Spinal cord (tissue), 10 donors: Measurements from ENCODE around the gene CRACDL. TPM values are rescaled to one million over a fixed set of nuclear protein-coding genes. Genes with fewer than 3 reads are reported as not detected.

Experiments used
- DNase-seq, 6 donors: peaks; one replicate each; pipeline versions ENCODE4 v3.0.0 to v3.0.0-alpha.2; 2013 to 2015; ENCODE audit warnings: low spot score in 6 of 6, low read depth in 4 of 6
- H3K27ac ChIP-seq: one replicate; pipeline ENCODE4 v1.5.1; 2013; ENCODE audit warnings: low read depth, low read length, control low read depth
- H3K27me3 ChIP-seq: one replicate; pipeline ENCODE4 v1.6.1; 2013; ENCODE audit warnings: low read length; ENCODE audit not compliant: control insufficient read depth, insufficient read depth
- H3K36me3 ChIP-seq: one replicate; pipeline ENCODE4 v1.6.1; 2013; ENCODE audit warnings: low read length; ENCODE audit not compliant: control insufficient read depth, insufficient read depth
- H3K4me1 ChIP-seq: one replicate; pipeline ENCODE4 v1.6.1; 2013; ENCODE audit warnings: low read length; ENCODE audit not compliant: control insufficient read depth, insufficient read depth
- H3K4me3 ChIP-seq: one replicate; pipeline ENCODE4 v1.5.1; 2013; ENCODE audit warnings: low read depth, low read length, control low read depth
- H3K9me3 ChIP-seq: one replicate; pipeline ENCODE4 v1.6.1; 2013; ENCODE audit warnings: low read length; ENCODE audit not compliant: control insufficient read depth, insufficient read depth
- WGBS: methylation state at CpG from one replicate; pipeline ENCODE4 v1.1.5; 2013; ENCODE audit warnings: missing lambda C conversion rate; ENCODE audit not compliant: insufficient coverage; 5-methylcytosine and 5-hydroxymethylcytosine counted together
- polyA plus RNA-seq, 2 donors: library from polyadenylated mRNA; unstranded; fragments of 120-200 nt; gene quantifications; one replicate each; pipeline ENCODE4 v1.2.1, GENCODE V29; 2013; ENCODE audit not compliant: insufficient read length in 2 of 2
- total RNA-seq, 2 donors: library from RNA; depleted of rRNA in 1 of 2; stranded (reverse); fragments of 120-200 nt in 1 of 2; fragments of >200 nt in 1 of 2; gene quantifications; one replicate each; pipeline versions ENCODE4 v1.2.3 to v1.2.4, GENCODE V29; 2013 to 2014
- donor health status: healthy.

Gene CRACDL
- total and polyA plus RNA-seq, 4 donors: 1.9 to 3.9 (median 2.4) TPM

- no peak overlapping the region for H3K27ac ChIP-seq
- WGBS: no CpG with 5 or more reads among the region's 1 CpG
- H3K36me3 ChIP-seq: no peaks in the 10 kb centered on the region
- H3K9me3 ChIP-seq: peaks cover 7% of the 10 kb centered on the region
- no peak for DNase-seq
- no peaks in the 10 kb centered on the region for H3K27me3 ChIP-seq
- H3K4me3 ChIP-seq: no peak overlapping the region
- H3K4me1 ChIP-seq: peaks cover 28% of the 10 kb centered on the region
Observed at GRCh38 chr2:98777710-98778109, 158.3 kb downstream of the CRACDL start.

GRCh38 chr2:98777076-98777475, 158.9 kb downstream of the CRACDL start:
- 97% methylated on average over 4 of the region's 6 CpGs for WGBS
- Histone ChIP-seq H3K4me3 (no peak overlapping the region), H3K4me1 (peaks cover 32% of the 10 kb centered on the region), H3K27ac (no peak overlapping the region), H3K9me3 (peaks cover 3% of the 10 kb centered on the region), H3K27me3 (no peaks in the 10 kb centered on the region), H3K36me3 (no peaks in the 10 kb centered on the region)
- no peak for DNase-seq

- peaks cover 34% of the 10 kb centered on the region for H3K4me1 ChIP-seq
- peak in 1 of 6 donors; percentile 56 for DNase-seq
- H3K36me3 ChIP-seq: no peaks in the 10 kb centered on the region
- no peak overlapping the region for H3K4me3 ChIP-seq
- no CpG with 5 or more reads among the region's 1 CpG for WGBS
- no peaks in the 10 kb centered on the region for H3K9me3 ChIP-seq
- H3K27ac ChIP-seq: peak overlapping the region; percentile 12
- no peaks in the 10 kb centered on the region for H3K27me3 ChIP-seq
Observed at GRCh38 chr2:98776136-98776535, 159.9 kb downstream of the CRACDL start.

GRCh38 chr2:98775146-98775986, 160.7 kb downstream of the CRACDL start:
- Histone ChIP-seq H3K27ac (peak overlapping the region; percentile 17), H3K4me1 (peaks cover 34% of the 10 kb centered on the region), H3K27me3 (no peaks in the 10 kb centered on the region), H3K4me3 (no peak overlapping the region), H3K9me3 (no peaks in the 10 kb centered on the region), H3K36me3 (no peaks in the 10 kb centered on the region)
- peak in 3 of 6 donors; percentile 67 to 92 (median 89) for DNase-seq
- 38% methylated on average over 20 of the region's 20 CpGs for WGBS

GRCh38 chr2:98773907-98774306, 162.1 kb downstream of the CRACDL start:
- no peaks in the 10 kb centered on the region for H3K9me3 ChIP-seq
- no peaks in the 10 kb centered on the region for H3K36me3 ChIP-seq
- no peak for DNase-seq
- H3K4me1 ChIP-seq: peaks cover 44% of the 10 kb centered on the region
- no peak overlapping the region for H3K4me3 ChIP-seq
- H3K27ac ChIP-seq: no peak overlapping the region
- WGBS: no CpG with 5 or more reads among the region's 4 CpGs
- no peaks in the 10 kb centered on the region for H3K27me3 ChIP-seq

DNA sequence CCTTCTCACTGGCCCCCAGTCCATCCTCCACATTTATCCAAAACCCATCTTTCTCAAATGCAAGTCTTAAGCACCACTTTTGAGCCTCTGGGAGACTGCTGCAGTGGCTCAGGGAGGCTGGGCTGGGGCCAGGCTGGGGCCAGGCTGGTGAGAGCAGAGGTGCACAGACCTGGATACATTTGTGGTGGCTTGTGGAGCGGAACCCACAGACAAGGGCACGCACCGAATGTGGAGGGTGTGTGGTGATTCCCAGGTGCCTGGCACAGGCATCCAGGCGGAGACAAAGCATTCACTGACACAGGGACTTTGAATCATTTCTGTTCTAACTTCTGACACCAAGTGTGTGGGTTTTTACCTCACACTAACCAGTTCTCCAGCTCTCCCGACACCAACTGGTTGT, 162.9 kb downstream of the CRACDL start:
- Histone ChIP-seq H3K27ac (no peak overlapping the region), H3K4me3 (no peak overlapping the region)
- 100% methylated on average over 4 of the region's 5 CpGs for WGBS

DNA sequence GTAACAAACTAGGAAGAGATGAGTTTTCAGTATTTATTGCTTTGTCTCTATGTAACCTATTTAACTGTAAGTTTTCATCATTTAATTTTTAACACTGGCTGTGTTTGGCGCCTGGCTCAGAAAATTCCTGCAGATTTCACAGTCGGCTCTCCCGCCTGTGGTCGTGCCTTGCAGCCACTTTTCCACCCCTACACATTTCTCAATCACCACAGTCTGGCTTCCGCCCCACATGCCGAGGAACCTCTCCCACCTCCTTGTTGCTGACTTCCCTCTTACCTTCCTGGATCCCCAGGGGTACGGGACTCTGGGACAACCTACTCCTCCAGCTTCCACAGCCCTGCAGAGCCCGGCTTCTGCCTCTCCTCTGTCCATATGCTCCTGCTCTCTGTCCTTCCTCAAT, 163.5 kb downstream of the CRACDL start:
- peaks cover 44% of the 10 kb centered on the region for H3K4me1 ChIP-seq
- H3K4me3 ChIP-seq: no peak overlapping the region
- H3K27ac ChIP-seq: peak overlapping the region; percentile 18
- WGBS: 69% methylated on average over 8 of the region's 8 CpGs
- H3K27me3 ChIP-seq: no peaks in the 10 kb centered on the region
- DNase-seq: no peak
- H3K36me3 ChIP-seq: no peaks in the 10 kb centered on the region
- no peaks in the 10 kb centered on the region for H3K9me3 ChIP-seq

More for the DNA sequence above, 162.9 kb downstream of the CRACDL start:
- Histone ChIP-seq H3K4me1 (peaks cover 44% of the 10 kb centered on the region), H3K9me3 (no peaks in the 10 kb centered on the region), H3K36me3 (no peaks in the 10 kb centered on the region), H3K27me3 (no peaks in the 10 kb centered on the region)
- no peak for DNase-seq

DNA sequence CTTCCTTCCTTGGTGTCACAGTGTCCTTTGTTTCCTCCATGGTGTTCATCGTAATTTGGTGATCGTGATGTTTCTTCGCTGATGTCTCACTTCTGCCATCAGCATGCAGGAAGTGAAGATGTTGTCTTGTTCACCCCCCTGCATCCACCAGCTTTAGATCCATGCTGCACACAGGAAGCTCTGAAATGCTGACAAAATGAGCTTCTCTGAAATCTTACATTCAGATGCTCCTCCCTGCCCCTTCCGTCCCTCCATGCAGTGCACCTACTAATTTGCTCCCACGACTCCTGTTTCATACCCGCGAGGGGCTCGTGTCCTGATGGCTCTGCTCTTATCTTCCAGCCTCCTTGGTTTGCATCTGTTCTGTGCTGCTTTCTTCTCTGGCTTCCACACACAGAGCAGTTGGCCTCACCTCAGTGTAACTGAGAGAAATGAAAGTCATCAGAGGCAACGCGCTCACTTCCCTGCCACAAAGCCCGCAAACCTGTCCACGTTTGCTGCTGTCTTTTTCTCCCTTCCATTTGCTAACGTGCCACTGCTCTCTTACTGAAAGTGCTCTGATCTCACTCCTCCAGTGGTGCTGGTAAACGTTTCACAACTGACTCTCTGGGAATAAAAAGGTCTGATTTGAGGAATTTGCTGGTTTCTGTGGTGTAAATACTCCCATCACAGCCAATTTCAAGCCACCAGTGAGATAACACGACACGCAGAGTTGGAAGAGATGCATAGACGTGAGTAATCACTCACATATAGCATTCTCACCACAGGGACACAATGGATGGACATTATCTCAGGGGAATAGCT, 164.1 kb downstream of the CRACDL start:
- 68% methylated on average over 12 of the region's 17 CpGs for WGBS
- no peaks in the 10 kb centered on the region for H3K36me3 ChIP-seq
- peaks cover 44% of the 10 kb centered on the region for H3K4me1 ChIP-seq
- H3K4me3 ChIP-seq: no peak overlapping the region
- DNase-seq: peak in 2 of 6 donors; percentile 32 to 54
- no peaks in the 10 kb centered on the region for H3K9me3 ChIP-seq
- no peaks in the 10 kb centered on the region for H3K27me3 ChIP-seq
- peak overlapping the region; percentile 18 for H3K27ac ChIP-seq

GRCh38 chr2:98771264-98771663, 164.8 kb downstream of the CRACDL start:
- no peaks in the 10 kb centered on the region for H3K36me3 ChIP-seq
- no peaks in the 10 kb centered on the region for H3K9me3 ChIP-seq
- no peak overlapping the region for H3K4me3 ChIP-seq
- no peak overlapping the region for H3K27ac ChIP-seq
- 83% methylated on average over 1 of the region's 2 CpGs for WGBS
- no peaks in the 10 kb centered on the region for H3K27me3 ChIP-seq
- DNase-seq: no peak
- H3K4me1 ChIP-seq: peaks cover 43% of the 10 kb centered on the region
